Thyroid gland (tissue), 4 donors: ENCODE data around the gene PAK1IP1.

ENCODE experiments used
- POLR2A ChIP-seq, 2 donors: fragments of 450-650 bp; IDR thresholded peaks; one replicate each; pipeline ENCODE4 v1.6.1; 2017; ENCODE audit warnings: antibody characterized with exemption in 2 of 2, mild to moderate bottlenecking in 2 of 2, moderate library complexity in 1 of 2
- TF ChIP-seq, protein P1 (sequence below), 6 experiments: fragments of 200-600 bp in 3 of 6; fragments of 450-650 bp in 3 of 6; sonication (generic) in 3 of 6; IDR thresholded peaks; one replicate each; pipeline ENCODE4 v1.5.1; 2016 to 2019; ENCODE audit warnings: antibody characterized with exemption in 6 of 6, mild to moderate bottlenecking in 2 of 6, inconsistent platforms in 1 of 6, moderate library complexity in 1 of 6

DNA sequence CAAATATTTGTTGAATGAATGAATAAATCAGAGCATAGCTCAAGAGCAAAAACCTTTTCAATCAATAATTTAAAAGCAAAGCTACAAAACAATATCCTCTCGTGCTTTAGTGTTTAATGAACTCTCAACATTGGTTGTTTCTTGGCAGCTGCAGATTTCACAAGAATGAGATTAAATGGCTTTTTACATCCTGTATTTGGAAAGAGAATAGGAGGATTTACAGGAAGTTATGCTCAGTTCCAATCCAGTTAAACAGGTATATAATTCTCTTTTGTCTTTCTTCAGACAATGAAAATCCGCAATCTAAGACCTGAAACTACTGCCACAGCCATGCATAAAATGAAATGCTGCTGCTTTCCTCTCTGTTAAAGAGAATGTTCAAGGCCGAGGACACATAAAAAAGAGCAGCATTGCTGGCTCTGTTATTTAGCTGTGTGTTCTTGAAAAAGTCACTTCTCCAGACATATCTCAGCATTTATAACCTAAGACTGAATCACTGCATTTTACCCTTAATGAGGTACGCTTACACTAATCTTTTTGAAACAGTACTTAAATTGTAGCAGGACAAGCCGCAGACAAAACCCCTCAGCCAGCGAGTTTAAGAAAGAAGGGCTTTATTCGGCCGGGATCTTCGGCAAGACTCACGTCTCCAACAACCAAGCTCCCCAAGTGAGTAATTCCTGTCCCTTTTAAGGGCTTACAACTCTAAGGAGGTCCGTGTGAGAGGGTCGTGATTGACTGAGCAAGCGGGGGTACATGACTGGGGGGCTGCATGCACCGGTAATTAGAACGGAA, 3.9 kb upstream of the PAK1IP1 start:
- TF ChIP-seq POLR2A (IDR thresholded peaks at IDR 0.05), result no peak
- TF ChIP-seq, protein P1, sequence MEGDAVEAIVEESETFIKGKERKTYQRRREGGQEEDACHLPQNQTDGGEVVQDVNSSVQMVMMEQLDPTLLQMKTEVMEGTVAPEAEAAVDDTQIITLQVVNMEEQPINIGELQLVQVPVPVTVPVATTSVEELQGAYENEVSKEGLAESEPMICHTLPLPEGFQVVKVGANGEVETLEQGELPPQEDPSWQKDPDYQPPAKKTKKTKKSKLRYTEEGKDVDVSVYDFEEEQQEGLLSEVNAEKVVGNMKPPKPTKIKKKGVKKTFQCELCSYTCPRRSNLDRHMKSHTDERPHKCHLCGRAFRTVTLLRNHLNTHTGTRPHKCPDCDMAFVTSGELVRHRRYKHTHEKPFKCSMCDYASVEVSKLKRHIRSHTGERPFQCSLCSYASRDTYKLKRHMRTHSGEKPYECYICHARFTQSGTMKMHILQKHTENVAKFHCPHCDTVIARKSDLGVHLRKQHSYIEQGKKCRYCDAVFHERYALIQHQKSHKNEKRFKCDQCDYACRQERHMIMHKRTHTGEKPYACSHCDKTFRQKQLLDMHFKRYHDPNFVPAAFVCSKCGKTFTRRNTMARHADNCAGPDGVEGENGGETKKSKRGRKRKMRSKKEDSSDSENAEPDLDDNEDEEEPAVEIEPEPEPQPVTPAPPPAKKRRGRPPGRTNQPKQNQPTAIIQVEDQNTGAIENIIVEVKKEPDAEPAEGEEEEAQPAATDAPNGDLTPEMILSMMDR (IDR thresholded peaks at IDR 0.05), result no peak
